SJCRH30 (cell line): ENCODE data around the gene AFDN. TPM values are rescaled to one million over a fixed set of nuclear protein-coding genes. Genes with fewer than 3 reads are reported as not detected.
"Not testable (repeated sequence)": the region's sequence is repeated elsewhere in the genome, so short reads cannot be mapped to it uniquely, and the experiment has no call there.

Experiments
- DNase-seq, 2 experiments: peaks; one replicate each; pipeline ENCODE4 v3.0.0-alpha.2; 2015 to 2020
- H3K27ac ChIP-seq: fragments of 250-450 bp; sonication (Bioruptor Pico); 2 replicates; pipeline ENCODE4 v1.5.1; 2020; ENCODE audit warnings: mild to moderate bottlenecking, moderate library complexity
- H3K27me3 ChIP-seq: fragments of 250-450 bp; sonication (Bioruptor Pico); 2 replicates; pipeline ENCODE4 v1.5.1; 2020; ENCODE audit warnings: mild to moderate bottlenecking, moderate library complexity
- H3K36me3 ChIP-seq: fragments of 250-450 bp; sonication (Bioruptor Pico); 2 replicates; pipeline ENCODE4 v1.5.1; 2020; ENCODE audit warnings: mild to moderate bottlenecking, moderate library complexity
- H3K4me1 ChIP-seq: fragments of 250-450 bp; sonication (Bioruptor Pico); 2 replicates; pipeline ENCODE4 v1.5.1; 2020; ENCODE audit warnings: mild to moderate bottlenecking, moderate library complexity
- H3K4me3 ChIP-seq: fragments of 250-450 bp; sonication (Bioruptor Pico); 2 replicates; pipeline ENCODE4 v1.5.1; 2020; ENCODE audit warnings: mild to moderate bottlenecking, moderate library complexity
- H3K9me3 ChIP-seq: fragments of 250-450 bp; sonication (Bioruptor Pico); replicated peaks from 2 replicates; pipeline ENCODE4 v1.5.1; 2020; ENCODE audit warnings: mild to moderate bottlenecking, moderate library complexity
- total RNA-seq: library from RNA; depleted of rRNA; stranded (reverse); fragments of >200 nt; shearing (Covaris generic); gene quantifications from 2 replicates; pipeline ENCODE4 v1.2.3, GENCODE V29; 2014

The AFDN gene
- total RNA-seq, 1 experiment from 2014 or later = 75.0 TPM

- H3K4me1 ChIP-seq = no peaks in the 10 kb centered on the region
- no peak overlapping the region for H3K4me3 ChIP-seq
- no peaks in the 10 kb centered on the region for H3K9me3 ChIP-seq
- DNase-seq = no peak
- H3K27ac ChIP-seq = no peak overlapping the region
- H3K27me3 ChIP-seq = no peaks in the 10 kb centered on the region
- no peaks in the 10 kb centered on the region; the same call in none of the 2 replicates for H3K36me3 ChIP-seq
These were observed 130.3 kb downstream of the AFDN start for GRCh38 chr6:167956983-167957492.

- no peak for DNase-seq
- H3K4me1 ChIP-seq = no peaks in the 10 kb centered on the region
- no peak overlapping the region for H3K4me3 ChIP-seq
- H3K9me3 ChIP-seq = no peaks in the 10 kb centered on the region
- H3K27ac ChIP-seq = no peak overlapping the region
- H3K27me3 ChIP-seq = no peaks in the 10 kb centered on the region
- H3K36me3 ChIP-seq = no peaks in the 10 kb centered on the region; the same call in 1 of the 2 replicates
These were observed 130.9 kb downstream of the AFDN start for GRCh38 chr6:167957626-167958025.

- no peaks in the 10 kb centered on the region for H3K4me1 ChIP-seq
- no peak overlapping the region for H3K27ac ChIP-seq
- DNase-seq = no peak
- 0 out of 2 replicates have a peak, but pooled peaks cover 3% of the 10 kb centered on the region for H3K36me3 ChIP-seq
- H3K27me3 ChIP-seq = no peaks in the 10 kb centered on the region
- H3K4me3 ChIP-seq = no peak overlapping the region
- no peaks in the 10 kb centered on the region for H3K9me3 ChIP-seq
These were observed 133.9 kb downstream of the AFDN start for GRCh38 chr6:167960579-167960978.

- Histone ChIP-seq H3K27ac (no peak overlapping the region), H3K4me3 (no peak overlapping the region), H3K9me3 (no peaks in the 10 kb centered on the region), H3K4me1 (no peaks in the 10 kb centered on the region), H3K36me3 (0 out of 2 replicates have a peak, but pooled peaks cover 5% of the 10 kb centered on the region), H3K27me3 (no peaks in the 10 kb centered on the region)
- no peak for DNase-seq
These were observed 136.0 kb downstream of the AFDN start for GRCh38 chr6:167962711-167963110.

GRCh38 chr6:167963589-167964057, 136.9 kb downstream of the AFDN start:
- Histone ChIP-seq H3K27ac (no peak overlapping the region), H3K36me3 (peaks cover 5% of the 10 kb centered on the region; the same call in 1 of the 2 replicates), H3K4me1 (no peaks in the 10 kb centered on the region), H3K4me3 (no peak overlapping the region), H3K27me3 (no peaks in the 10 kb centered on the region), H3K9me3 (no peaks in the 10 kb centered on the region)
- DNase-seq = no peak

GRCh38 chr6:167965592-167966539, 139.2 kb downstream of the AFDN start:
- Histone ChIP-seq H3K36me3 (peaks cover 5% of the 10 kb centered on the region), H3K9me3 (no peaks in the 10 kb centered on the region)

GRCh38 chr6:167966540-167966905, 139.8 kb downstream of the AFDN start:
- no peak for DNase-seq
- H3K27me3 ChIP-seq = no peaks in the 10 kb centered on the region
- H3K9me3 ChIP-seq = no peaks in the 10 kb centered on the region
- peaks cover 5% of the 10 kb centered on the region for H3K36me3 ChIP-seq
- no peak overlapping the region for H3K27ac ChIP-seq
- no peaks in the 10 kb centered on the region for H3K4me1 ChIP-seq
- H3K4me3 ChIP-seq = no peak overlapping the region

More at GRCh38 chr6:167965592-167966539, 139.2 kb downstream of the AFDN start:
- Histone ChIP-seq H3K27ac (no peak overlapping the region), H3K4me1 (no peaks in the 10 kb centered on the region), H3K4me3 (no peak overlapping the region), H3K27me3 (no peaks in the 10 kb centered on the region)
- no peak for DNase-seq

GRCh38 chr6:167968091-167968490, 141.4 kb downstream of the AFDN start:
- Histone ChIP-seq H3K27ac (no peak overlapping the region), H3K36me3 (peaks cover 5% of the 10 kb centered on the region), H3K4me1 (no peaks in the 10 kb centered on the region), H3K9me3 (no peaks in the 10 kb centered on the region), H3K27me3 (no peaks in the 10 kb centered on the region), H3K4me3 (no peak overlapping the region)
- DNase-seq = peak; percentile 39 to 60

GRCh38 chr6:167970230-167970629, 143.5 kb downstream of the AFDN start:
- no peak for DNase-seq
- Histone ChIP-seq H3K27ac (no peak overlapping the region), H3K4me3 (no peak overlapping the region), H3K9me3 (no peaks in the 10 kb centered on the region), H3K27me3 (no peaks in the 10 kb centered on the region), H3K4me1 (no peaks in the 10 kb centered on the region), H3K36me3 (peaks cover 2% of the 10 kb centered on the region)

- Histone ChIP-seq H3K4me1 (no peaks in the 10 kb centered on the region), H3K36me3 (no peaks in the 10 kb centered on the region; the same call in none of the 2 replicates), H3K9me3 (no peaks in the 10 kb centered on the region), H3K27me3 (no peaks in the 10 kb centered on the region), H3K27ac (no peak overlapping the region), H3K4me3 (no peak overlapping the region)
- no peak for DNase-seq
These were observed 145.5 kb downstream of the AFDN start for GRCh38 chr6:167972193-167972592.

GRCh38 chr6:167973148-167973885, 146.6 kb downstream of the AFDN start:
- Histone ChIP-seq H3K4me3 (no peak overlapping the region), H3K27me3 (no peaks in the 10 kb centered on the region), H3K27ac (no peak overlapping the region), H3K36me3 (no peaks in the 10 kb centered on the region; the same call in none of the 2 replicates), H3K4me1 (no peaks in the 10 kb centered on the region), H3K9me3 (no peaks in the 10 kb centered on the region)
- DNase-seq = no peak

- Histone ChIP-seq H3K4me3 (no peak overlapping the region), H3K36me3 (no peaks in the 10 kb centered on the region), H3K9me3 (no peaks in the 10 kb centered on the region), H3K27ac (no peak overlapping the region), H3K4me1 (no peaks in the 10 kb centered on the region), H3K27me3 (no peaks in the 10 kb centered on the region)
- no peak for DNase-seq
These were observed 148.1 kb downstream of the AFDN start for GRCh38 chr6:167974640-167975344.

- H3K27ac ChIP-seq = no peak overlapping the region
- no peaks in the 10 kb centered on the region for H3K9me3 ChIP-seq
- H3K27me3 ChIP-seq = no peaks in the 10 kb centered on the region
- H3K36me3 ChIP-seq = no peaks in the 10 kb centered on the region
- no peaks in the 10 kb centered on the region for H3K4me1 ChIP-seq
- no peak overlapping the region for H3K4me3 ChIP-seq
- DNase-seq = no peak
These were observed 148.7 kb downstream of the AFDN start for GRCh38 chr6:167975458-167975857.

GRCh38 chr6:167976116-167976657, 149.5 kb downstream of the AFDN start:
- H3K9me3 ChIP-seq, H3K4me1 ChIP-seq, H3K4me3 ChIP-seq, H3K36me3 ChIP-seq, H3K27me3 ChIP-seq, DNase-seq, H3K27ac ChIP-seq: not testable (repeated sequence)
